Hematopoietic multipotent progenitor cell treated with erythropoietin and hydrocortisone succinate and interleukin-3 and kit ligand, for 17 days (in vitro differentiated cells): ENCODE measurements around the gene KRTAP22-1.

Experiments
- DNase-seq: peaks from one replicate; pipeline ENCODE4 v3.0.0-alpha.2; 2015; ENCODE audit warnings: low spot score

Gene KRTAP22-1

DNA sequence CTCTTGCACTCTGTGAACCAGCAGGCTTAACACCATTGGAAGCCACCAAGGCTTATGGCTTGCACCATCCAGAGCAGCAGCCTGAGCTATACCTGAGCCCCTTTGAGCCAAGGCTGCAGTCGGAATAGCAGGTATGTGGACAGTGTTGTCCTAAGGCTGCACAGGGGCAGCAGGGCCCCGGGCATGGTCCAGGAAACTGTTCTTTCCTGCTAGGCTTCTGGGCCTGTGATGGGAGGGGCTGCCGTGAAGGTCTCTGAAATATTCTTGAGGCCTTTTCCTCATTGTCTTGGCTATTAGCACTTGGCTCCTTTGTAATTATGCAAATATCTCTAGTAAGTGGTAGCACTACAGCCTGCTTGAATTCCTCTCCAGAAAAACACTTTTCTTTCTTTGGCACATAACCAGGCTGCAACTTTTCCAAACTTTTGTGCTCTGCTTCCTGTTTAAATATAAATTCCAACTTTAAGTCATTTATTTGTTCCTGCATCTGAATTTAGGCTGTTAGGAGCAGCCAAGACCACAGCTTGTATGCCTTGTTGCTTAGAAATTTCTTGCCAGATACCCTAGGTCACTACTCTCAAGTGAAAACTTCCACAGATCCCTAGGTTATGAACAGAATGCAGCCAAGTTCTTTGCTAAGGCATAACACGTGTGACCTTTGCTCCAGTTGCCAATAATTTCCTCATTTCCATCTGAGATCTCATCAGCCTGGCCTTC lies 24.7 kb downstream of the KRTAP22-1 start:
- DNase-seq, result no peak

DNA sequence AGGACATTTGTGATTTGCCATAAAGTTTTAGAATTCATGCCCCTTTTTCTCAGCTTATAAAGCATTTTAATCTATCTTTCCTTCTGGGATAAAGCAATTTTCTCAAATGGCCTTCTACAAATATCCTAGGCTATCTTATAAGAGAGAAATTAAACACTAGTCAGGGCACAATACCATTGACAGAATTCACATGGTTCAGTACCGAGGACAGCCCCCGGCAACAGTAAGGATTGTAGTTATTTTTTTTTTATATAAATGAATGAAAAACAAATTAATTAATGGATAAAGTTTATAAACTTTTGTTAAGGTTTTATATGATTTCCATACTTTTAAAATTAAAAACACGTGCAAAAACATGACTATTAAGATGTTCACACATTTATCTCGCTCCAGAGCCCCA lies 27.2 kb downstream of the KRTAP22-1 start:
- no peak for DNase-seq

DNA sequence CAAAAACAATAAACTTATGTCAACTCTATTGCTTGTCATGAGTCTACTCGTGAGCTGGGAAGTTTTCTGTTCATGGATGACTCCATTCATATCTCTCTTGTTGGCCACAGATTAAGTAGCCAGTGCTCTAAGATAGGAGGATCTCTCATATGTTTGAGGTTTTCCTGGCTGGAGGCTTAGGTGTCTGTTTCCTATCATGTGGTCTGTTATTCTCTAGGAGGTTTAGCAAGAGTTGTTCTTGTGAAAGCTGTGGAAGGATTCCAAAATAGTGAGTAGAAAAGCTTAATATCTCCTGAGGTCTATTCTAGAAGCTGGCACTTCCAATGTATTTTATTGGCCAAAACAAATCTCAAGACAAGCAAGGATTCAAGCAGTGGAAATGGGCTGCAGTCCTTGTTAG lies 28.3 kb downstream of the KRTAP22-1 start:
- DNase-seq, result no peak

DNA sequence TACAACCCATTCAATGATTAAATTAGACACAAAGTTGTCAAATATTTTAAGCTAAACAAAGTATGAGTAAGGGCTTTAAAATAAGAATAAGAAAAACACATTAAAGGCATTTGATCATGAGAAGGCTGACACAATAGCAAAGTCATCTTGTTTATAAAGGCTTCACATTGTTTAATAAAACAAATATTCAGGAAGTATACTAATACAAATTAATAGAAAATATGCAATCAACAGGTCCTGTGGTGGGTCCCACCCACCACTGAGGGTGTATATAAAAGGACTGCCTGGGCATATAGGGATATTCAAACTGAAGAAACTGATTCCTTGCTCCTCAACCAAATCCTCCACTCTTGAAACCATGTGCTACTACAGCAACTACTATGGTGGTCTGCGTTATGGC lies 34.0 kb downstream of the KRTAP22-1 start, which contains the start of gene KRTAP20-2:
Gene KRTAP20-2, plus strand, starts transcription at position 301 of the 400 bp plus-strand sequence. Its CDS starts 58 bp downstream, at position 359.
- DNase-seq, result no peak

DNA sequence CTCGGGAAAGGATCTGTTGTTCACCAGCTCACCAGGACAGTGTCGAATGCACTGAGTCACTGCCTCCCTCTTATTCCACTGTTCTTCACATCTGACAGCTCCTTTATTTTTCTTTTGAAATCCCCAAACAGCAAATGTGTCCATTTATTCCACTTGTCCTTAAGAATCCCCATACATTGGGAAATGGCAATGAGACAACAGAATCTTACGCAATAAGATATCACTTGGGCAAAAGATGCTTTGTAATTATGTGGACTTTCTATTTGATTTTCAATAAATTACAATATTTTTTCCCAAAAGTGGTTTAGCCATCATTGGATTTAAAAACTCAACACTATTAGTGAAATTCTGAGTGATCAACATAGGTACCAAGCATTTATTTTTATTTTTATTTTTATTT lies 37.8 kb downstream of the KRTAP22-1 start:
- DNase-seq, result no peak

DNA sequence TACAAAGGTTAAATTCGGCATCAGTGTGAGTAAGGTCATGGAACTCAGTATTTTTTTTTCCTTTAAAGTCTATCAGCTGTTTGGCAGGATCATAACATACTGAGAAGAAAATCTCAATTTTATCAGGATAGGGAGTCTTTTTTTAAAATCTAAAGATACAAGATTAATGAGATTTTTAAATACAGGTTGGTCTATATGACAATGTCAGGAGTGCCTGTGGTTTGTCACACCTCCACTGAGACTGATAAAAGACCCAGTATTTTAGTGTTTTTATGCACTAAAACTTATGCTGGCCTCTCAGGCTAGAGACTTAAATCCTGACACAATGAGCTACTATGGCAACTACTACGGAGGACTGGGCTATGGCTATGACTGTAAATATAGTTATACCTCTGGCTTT lies 41.7 kb downstream of the KRTAP22-1 start, which contains the start of gene KRTAP20-3:
Gene KRTAP20-3, plus strand, starts transcription at position 301 of the 400 bp plus-strand sequence.
- no peak for DNase-seq

DNA sequence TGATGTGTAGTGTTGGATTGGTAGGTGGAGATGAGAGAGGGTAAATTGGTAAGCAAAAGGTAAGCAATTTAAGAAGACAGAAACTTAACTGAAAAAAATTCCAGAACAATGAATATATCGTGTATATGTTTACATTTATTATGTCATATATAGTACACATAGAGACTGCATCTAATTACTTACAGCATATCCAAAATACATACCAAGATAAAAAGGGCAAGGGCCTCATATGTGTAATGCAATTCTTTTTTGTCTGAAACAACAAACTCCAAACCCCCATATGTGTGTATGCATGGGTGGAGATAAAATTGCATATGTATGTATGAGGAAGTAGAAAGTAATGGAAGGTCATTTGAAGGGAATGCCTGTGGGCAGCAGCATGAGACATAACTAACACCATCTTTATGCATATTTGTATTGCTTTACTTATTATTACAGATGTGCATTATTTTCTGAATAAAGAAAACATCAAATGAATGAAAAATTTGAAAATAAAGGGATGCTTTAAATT lies 46.1 kb downstream of the KRTAP22-1 start:
- DNase-seq, result no peak
